ENCODE measurements around the gene ATP5F1D. TPM values are rescaled to one million over a fixed set of nuclear protein-coding genes. Genes with fewer than 3 reads are reported as not detected.

ATP5F1D gene
- total and polyA plus RNA-seq, 2 donors (not counting 1 experiment from before 2014, with no cell fraction given) = 150 to 166 TPM

GRCh38 chr19:1290196-1290702 lies 48.7 kb downstream of the ATP5F1D start:
- DNase-seq (no peak), ATAC-seq (ENCODE audit: low read depth) (no peak)
- Mint-ChIP-seq H3K4me3 (no peak overlapping the region), H3K9me3 (ENCODE audit: insufficient read depth) (no peaks in the 10 kb centered on the region), H3K27me3 (peaks cover 23% of the 10 kb centered on the region), H3K27ac (no peak overlapping the region), H3K4me1 (peaks cover 12% of the 10 kb centered on the region)
- WGBS (ENCODE audit: insufficient coverage) = 90% methylated on average over 24 of the region's 24 CpGs
- peaks cover 0 to 83% (median 25%) of the 10 kb centered on the region in 4 experiments for H3K27me3 ChIP-seq (replicated peaks in 1 of 4; ENCODE audit: control extremely low read depth in 1 of 4, control insufficient read depth in 3 of 4, insufficient read depth in 4 of 4, low read length in 3 of 4)
- H3K4me2 ChIP-seq (replicated peaks; ENCODE audit: low read depth, low read length, poor library complexity, severe bottlenecking) = no peak overlapping the region
- ChIA-PET POLR2A (no interaction called here), CTCF (no interaction called here)
- no peak overlapping the region for H3K4me3 ChIP-seq (ENCODE audit: control extremely low read depth in 1 of 5, extremely low read depth in 1 of 5, insufficient read depth in 1 of 5, low read depth in 2 of 5, low read length in 4 of 5)
- H4K20me1 ChIP-seq (ENCODE audit: control insufficient read depth, insufficient read depth, low read length, poor library complexity, severe bottlenecking) = no peaks in the 10 kb centered on the region
- TF ChIP-seq, protein P1, sequence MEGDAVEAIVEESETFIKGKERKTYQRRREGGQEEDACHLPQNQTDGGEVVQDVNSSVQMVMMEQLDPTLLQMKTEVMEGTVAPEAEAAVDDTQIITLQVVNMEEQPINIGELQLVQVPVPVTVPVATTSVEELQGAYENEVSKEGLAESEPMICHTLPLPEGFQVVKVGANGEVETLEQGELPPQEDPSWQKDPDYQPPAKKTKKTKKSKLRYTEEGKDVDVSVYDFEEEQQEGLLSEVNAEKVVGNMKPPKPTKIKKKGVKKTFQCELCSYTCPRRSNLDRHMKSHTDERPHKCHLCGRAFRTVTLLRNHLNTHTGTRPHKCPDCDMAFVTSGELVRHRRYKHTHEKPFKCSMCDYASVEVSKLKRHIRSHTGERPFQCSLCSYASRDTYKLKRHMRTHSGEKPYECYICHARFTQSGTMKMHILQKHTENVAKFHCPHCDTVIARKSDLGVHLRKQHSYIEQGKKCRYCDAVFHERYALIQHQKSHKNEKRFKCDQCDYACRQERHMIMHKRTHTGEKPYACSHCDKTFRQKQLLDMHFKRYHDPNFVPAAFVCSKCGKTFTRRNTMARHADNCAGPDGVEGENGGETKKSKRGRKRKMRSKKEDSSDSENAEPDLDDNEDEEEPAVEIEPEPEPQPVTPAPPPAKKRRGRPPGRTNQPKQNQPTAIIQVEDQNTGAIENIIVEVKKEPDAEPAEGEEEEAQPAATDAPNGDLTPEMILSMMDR (IDR thresholded peaks at IDR 0.05) = no peak
- TF ChIP-seq EZH2 (IDR thresholded peaks at IDR 0.05; ENCODE audit: borderline replicate concordance, insufficient read depth, low read depth, low read length, poor library complexity, severe bottlenecking) = no peak
- intact Hi-C loops (cut with micrococcal nuclease) = no loop called here
- H3K36me3 ChIP-seq (replicated peaks in 1 of 2; ENCODE audit: control extremely low read depth in 1 of 2, control insufficient read depth in 1 of 2, extremely low read depth in 1 of 2, insufficient read depth in 2 of 2, low read length in 1 of 2) = no peaks in the 10 kb centered on the region
- H3K79me2 ChIP-seq (ENCODE audit: control insufficient read depth, insufficient read depth, low read length) = no peaks in the 10 kb centered on the region
- no peak overlapping the region for H3K9ac ChIP-seq (ENCODE audit: low read length)
- peaks cover 16 to 29% of the 10 kb centered on the region in 2 donors for H3K4me1 ChIP-seq (ENCODE audit: control insufficient read depth in 2 of 2, insufficient read depth in 2 of 2, low read length in 2 of 2)
- no peak overlapping the region for H2AFZ ChIP-seq (ENCODE audit: insufficient read depth, low read depth, low read length, poor library complexity, severe bottlenecking)
- H3K27ac ChIP-seq (ENCODE audit: low read length in 2 of 2) = no peak overlapping the region
- H3K9me3 ChIP-seq (ENCODE audit: control extremely low read depth in 1 of 3, control insufficient read depth in 2 of 3, insufficient read depth in 1 of 3, low read length in 2 of 3) = peaks cover 0 to 12% (median 0%) of the 10 kb centered on the region in 3 donors
